Measurements from ENCODE around the gene GJA1.

The GJA1 gene

DNA sequence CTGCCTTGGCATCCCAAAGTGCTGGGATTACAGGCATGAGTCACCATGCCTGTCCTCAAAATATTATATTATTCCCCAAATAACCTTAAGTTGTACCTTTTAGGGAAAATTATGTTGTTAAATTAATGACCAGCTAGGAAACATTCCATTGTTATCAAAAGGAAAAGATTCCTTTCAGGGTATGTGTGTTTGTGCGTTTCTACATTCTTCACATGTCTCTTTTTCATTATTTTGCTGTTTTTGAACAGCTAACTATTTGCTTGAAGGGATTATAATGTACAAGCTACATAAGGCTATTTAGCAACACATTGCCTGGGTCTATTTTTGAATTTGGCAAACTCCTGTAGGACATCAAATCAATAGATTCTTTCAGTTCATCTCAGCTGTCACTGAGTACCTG, 57.1 kb downstream of the GJA1 start:
- DNase-seq = no peak

DNA sequence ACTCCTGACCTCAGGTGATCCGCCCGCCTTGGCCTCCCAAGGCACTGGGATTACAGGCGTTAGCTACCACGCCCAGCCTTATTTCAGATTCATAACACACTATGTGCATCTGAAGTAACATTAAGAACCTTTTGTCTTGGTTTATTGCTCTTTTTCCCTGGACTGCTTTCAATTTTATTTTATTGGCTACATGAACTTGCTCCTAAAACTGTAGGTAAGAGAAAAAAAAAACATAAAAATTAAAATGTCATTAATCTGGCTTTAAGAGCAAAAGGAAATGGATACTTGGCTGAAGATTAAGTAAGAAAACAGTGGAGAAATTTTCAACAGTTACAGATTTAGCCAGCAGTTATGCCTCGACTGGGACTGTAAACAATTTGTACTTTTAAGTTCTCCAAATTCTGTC, 62.5 kb downstream of the GJA1 start:
- DNase-seq = no peak

DNA sequence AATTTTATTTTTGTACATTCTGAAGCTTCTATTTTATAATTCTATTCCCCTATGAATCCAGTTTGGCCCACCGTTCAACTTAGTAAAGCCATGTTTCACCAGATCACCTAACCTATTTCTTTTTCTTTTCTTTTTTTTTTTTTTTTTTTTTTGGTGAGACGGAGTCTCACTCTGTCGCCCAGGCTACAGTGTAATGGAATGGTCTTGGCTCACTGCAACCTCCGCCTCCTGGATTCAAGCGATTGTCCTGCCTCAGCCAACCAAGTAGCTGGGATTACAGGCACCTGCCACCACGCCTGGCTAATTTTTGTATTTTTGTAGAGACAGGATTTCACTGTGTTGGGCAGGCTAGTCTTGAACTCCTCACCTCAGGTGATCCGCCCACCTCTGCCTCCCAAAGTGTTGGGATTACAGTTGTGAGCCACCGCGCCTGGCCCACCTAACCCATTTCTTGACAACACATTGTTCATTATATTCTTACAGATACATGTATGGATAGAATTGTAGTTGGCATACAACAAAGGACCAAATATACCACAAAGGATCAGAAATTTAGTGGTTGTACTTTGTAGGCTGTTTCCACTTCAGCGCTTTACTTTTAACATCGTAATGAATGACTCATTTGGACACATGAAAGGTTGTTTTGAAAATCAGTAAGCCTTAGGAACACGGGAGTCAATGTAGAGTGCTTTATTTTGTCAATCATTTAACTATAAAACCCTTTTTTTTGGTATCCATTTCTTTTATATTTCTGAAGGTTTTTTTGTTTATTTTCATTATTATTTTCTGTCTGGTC, 63.2 kb downstream of the GJA1 start:
- no peak for DNase-seq

Data from NCI-H1930 (cell line).